ENCODE data around the gene NPHS2. TPM values are rescaled to one million over a fixed set of nuclear protein-coding genes. Genes with fewer than 3 reads are reported as not detected.

NPHS2 gene
- total and polyA plus RNA-seq, 7 donors, result 0.46 TPM; not detected in 6

- intact Hi-C loops (cut with DNase I), result no loop called here
- no peak for TF ChIP-seq CTCF (IDR thresholded peaks at IDR 0.05)
- Histone ChIP-seq H3K4me3 (no peak overlapping the region), H3K27ac (no peak overlapping the region), H3K27me3 (peaks cover 0 to 7% (median 3%) of the 10 kb centered on the region in 3 donors), H3K4me1 (no peaks in the 10 kb centered on the region), H3K36me3 (no peaks in the 10 kb centered on the region), H3K9me3 (peaks cover 0 to 7% (median 0%) of the 10 kb centered on the region in 4 donors)
- WGBS, 2 donors, result 41 to 78% methylated on average over 1 of the region's 1 CpG
- DNase-seq, result no peak
Observed at GRCh38 chr1:179598631-179599030, 22.9 kb upstream of the NPHS2 start.

GRCh38 chr1:179591592-179592580 lies 16.1 kb upstream of the NPHS2 start, which contains the start of gene TDRD5:
TSS of gene TDRD5 (plus strand) at chr1:179591832. CDS start at chr1:179592616, 784 bp downstream.
- H3K4me3 ChIP-seq, result peak within 1 kb of the TSS in 3 of 4 donors; percentile 9 to 28 (median 12)
- WGBS, 2 donors, result 19 to 30% methylated on average over 75 of the region's 75 CpGs
- no peak for TF ChIP-seq POLR2A (IDR thresholded peaks at IDR 0.05)
- TF ChIP-seq POLR2AphosphoS5 (IDR thresholded peaks at IDR 0.05), result no peak
- no peak for TF ChIP-seq CTCF (IDR thresholded peaks at IDR 0.05)
- TF ChIP-seq EP300 (IDR thresholded peaks at IDR 0.05), result no peak
- H3K36me3 ChIP-seq, result no peaks in the 10 kb centered on the region
- intact Hi-C loops (cut with DNase I), result no loop called here
- no peak within 1 kb of the TSS for H3K27ac ChIP-seq
- DNase-seq, result no peak
- no peaks in the 10 kb centered on the region for H3K9me3 ChIP-seq
- peaks cover 13 to 33% (median 16%) of the 10 kb centered on the region in 3 donors for H3K27me3 ChIP-seq
- peaks cover 0 to 8% (median 5%) of the 10 kb centered on the region in 4 donors for H3K4me1 ChIP-seq

- H3K9me3 ChIP-seq, result no peaks in the 10 kb centered on the region
- no peak for DNase-seq
- H3K27ac ChIP-seq, result no peak overlapping the region
- WGBS, 2 donors, result 10 to 31% methylated on average over 7 of the region's 7 CpGs
- no peak for TF ChIP-seq EP300 (IDR thresholded peaks at IDR 0.05)
- intact Hi-C loops (cut with DNase I), result no loop called here
- peaks cover 13 to 33% (median 16%) of the 10 kb centered on the region in 3 donors for H3K27me3 ChIP-seq
- peak overlapping the region in 2 of 4 donors; percentile 12 to 28 for H3K4me3 ChIP-seq
- H3K4me1 ChIP-seq, result peaks cover 0 to 12% (median 8%) of the 10 kb centered on the region in 4 donors
- H3K36me3 ChIP-seq, result no peaks in the 10 kb centered on the region
Observed at GRCh38 chr1:179591253-179591591, 15.5 kb upstream of the NPHS2 start.

GRCh38 chr1:179590671-179591070 lies 14.9 kb upstream of the NPHS2 start:
- no peak for DNase-seq
- WGBS, 2 donors, result 86 to 91% methylated on average over 11 of the region's 11 CpGs
- H3K27ac ChIP-seq, result no peak overlapping the region

More at GRCh38 chr1:179590671-179591070, 14.9 kb upstream of the NPHS2 start:
- Histone ChIP-seq H3K4me1 (peaks cover 0 to 18% (median 10%) of the 10 kb centered on the region in 4 donors), H3K36me3 (no peaks in the 10 kb centered on the region), H3K4me3 (no peak overlapping the region), H3K27me3 (peaks cover 10 to 33% (median 16%) of the 10 kb centered on the region in 3 donors), H3K9me3 (no peaks in the 10 kb centered on the region)
- intact Hi-C loops (cut with DNase I), result no loop called here
- TF ChIP-seq EP300 (IDR thresholded peaks at IDR 0.05) (no peak), POLR2AphosphoS5 (IDR thresholded peaks at IDR 0.05) (no peak), CTCF (IDR thresholded peaks at IDR 0.05) (no peak), POLR2A (IDR thresholded peaks at IDR 0.05) (no peak)

All from sigmoid colon (tissue), 7 donors.